GM19455 (cell line): ENCODE results near the gene C2orf76.
A peak's percentile ranks its signal among the peaks of the same experiment; 100 is the strongest.

Source experiments
- ATAC-seq: cut with Tn5 transposase; IDR thresholded peaks from one replicate; pipeline ENCODE4 v1.9.1; 2021; ENCODE audit not compliant: unreplicated experiment

The C2orf76 gene

GRCh38 chr2:119338826-119339561 lies 27.6 kb downstream of the C2orf76 start:
- ATAC-seq, result peak; percentile 100

- no peak for ATAC-seq
Measured at GRCh38 chr2:119338272-119338671, 28.4 kb downstream of the C2orf76 start.

- ATAC-seq, result no peak
Measured at GRCh38 chr2:119337749-119338148, 28.9 kb downstream of the C2orf76 start.

- ATAC-seq, result no peak
Measured at GRCh38 chr2:119333833-119334232, 32.8 kb downstream of the C2orf76 start.

GRCh38 chr2:119333360-119333759 lies 33.3 kb downstream of the C2orf76 start:
- ATAC-seq, result no peak

- ATAC-seq, result no peak
Measured at GRCh38 chr2:119332953-119333352, 33.7 kb downstream of the C2orf76 start.

GRCh38 chr2:119327431-119327830 lies 39.2 kb downstream of the C2orf76 start:
- no peak for ATAC-seq

- no peak for ATAC-seq
Measured at GRCh38 chr2:119326938-119327337, 39.7 kb downstream of the C2orf76 start.

GRCh38 chr2:119324685-119325270 lies 41.9 kb downstream of the C2orf76 start:
- ATAC-seq, result no peak

GRCh38 chr2:119323459-119323858 lies 43.2 kb downstream of the C2orf76 start:
- no peak for ATAC-seq

- ATAC-seq, result no peak
Measured at GRCh38 chr2:119319593-119319992, 47.0 kb downstream of the C2orf76 start.

GRCh38 chr2:119317554-119317953 lies 49.1 kb downstream of the C2orf76 start:
- no peak for ATAC-seq

- ATAC-seq, result no peak
Measured at GRCh38 chr2:119316066-119316465, 50.6 kb downstream of the C2orf76 start.

- no peak for ATAC-seq
Measured at GRCh38 chr2:119315241-119315925, 51.3 kb downstream of the C2orf76 start.

GRCh38 chr2:119311831-119312230 lies 54.8 kb downstream of the C2orf76 start:
- no peak for ATAC-seq

GRCh38 chr2:119311371-119311770 lies 55.3 kb downstream of the C2orf76 start:
- peak; percentile 12 for ATAC-seq

- ATAC-seq, result no peak
Measured at GRCh38 chr2:119308793-119309330, 57.8 kb downstream of the C2orf76 start.

- ATAC-seq, result no peak
Measured at GRCh38 chr2:119307419-119308140, 59.1 kb downstream of the C2orf76 start.

- no peak for ATAC-seq
Measured at GRCh38 chr2:119306196-119306590, 60.4 kb downstream of the C2orf76 start.

- ATAC-seq, result no peak
Measured at GRCh38 chr2:119305497-119306195, 61.0 kb downstream of the C2orf76 start.

GRCh38 chr2:119304847-119305246 lies 61.8 kb downstream of the C2orf76 start:
- no peak for ATAC-seq
